ENCODE data around the gene MPO. TPM values are rescaled to one million over a fixed set of nuclear protein-coding genes. Genes with fewer than 3 reads are reported as not detected.

MPO gene
- total and polyA plus RNA-seq, 2 of the 8 experiments (the other 6 are each of a cell fraction or from before 2014, with no cell fraction given), result 0.06 to 0.74 TPM

- no peak for TF ChIP-seq JUND (IDR thresholded peaks at IDR 0.05; ENCODE audit: low read length)
Observed at GRCh38 chr17:58247511-58248363, 33.0 kb downstream of the MPO start (continued).
